LNCaP clone FGC (cell line): Measurements from ENCODE around the gene SLC27A3.

Experiments used
- DNase-seq: peaks from one replicate; pipeline ENCODE4 v3.0.0-alpha.2; 2011; ENCODE audit warnings: low read depth
- H3K4me3 ChIP-seq: 2 replicates; pipeline ENCODE4 v1.5.1; 2011; ENCODE audit warnings: mild to moderate bottlenecking, low read depth, low read length, control low read depth
- CTCF ChIP-seq: IDR thresholded peaks from 2 replicates; pipeline ENCODE4 v1.5.1; 2012; ENCODE audit warnings: mild to moderate bottlenecking; ENCODE audit not compliant: control insufficient read depth, insufficient read depth; ENCODE audit errors: extremely low read depth

The SLC27A3 gene

GRCh38 chr1:153795934-153796785, 21.0 kb downstream of the SLC27A3 start:
- TF ChIP-seq CTCF, result no peak
- DNase-seq, result no peak
- no peak overlapping the region for H3K4me3 ChIP-seq

- TF ChIP-seq CTCF, result peak; percentile 85
- H3K4me3 ChIP-seq, result no peak overlapping the region
- peak; percentile 53 for DNase-seq
Measured at GRCh38 chr1:153796786-153797659, 21.8 kb downstream of the SLC27A3 start.

- no peak for TF ChIP-seq CTCF
- DNase-seq, result no peak
- H3K4me3 ChIP-seq, result no peak overlapping the region
Measured at GRCh38 chr1:153798468-153798780, 23.2 kb downstream of the SLC27A3 start.

GRCh38 chr1:153799016-153799415, 23.8 kb downstream of the SLC27A3 start:
- H3K4me3 ChIP-seq, result no peak overlapping the region
- DNase-seq, result no peak
- no peak for TF ChIP-seq CTCF

GRCh38 chr1:153799566-153800465, 24.6 kb downstream of the SLC27A3 start:
- TF ChIP-seq CTCF, result no peak
- DNase-seq, result no peak
- no peak overlapping the region for H3K4me3 ChIP-seq

- no peak for TF ChIP-seq CTCF
- no peak for DNase-seq
- no peak overlapping the region for H3K4me3 ChIP-seq
Measured at GRCh38 chr1:153800516-153800915, 25.3 kb downstream of the SLC27A3 start.
